ENCODE results near the gene HAUS1.
"Not testable (repeated sequence)": the region's sequence is repeated elsewhere in the genome, so short reads cannot be mapped to it uniquely, and the experiment has no call there.

Gene HAUS1

DNA sequence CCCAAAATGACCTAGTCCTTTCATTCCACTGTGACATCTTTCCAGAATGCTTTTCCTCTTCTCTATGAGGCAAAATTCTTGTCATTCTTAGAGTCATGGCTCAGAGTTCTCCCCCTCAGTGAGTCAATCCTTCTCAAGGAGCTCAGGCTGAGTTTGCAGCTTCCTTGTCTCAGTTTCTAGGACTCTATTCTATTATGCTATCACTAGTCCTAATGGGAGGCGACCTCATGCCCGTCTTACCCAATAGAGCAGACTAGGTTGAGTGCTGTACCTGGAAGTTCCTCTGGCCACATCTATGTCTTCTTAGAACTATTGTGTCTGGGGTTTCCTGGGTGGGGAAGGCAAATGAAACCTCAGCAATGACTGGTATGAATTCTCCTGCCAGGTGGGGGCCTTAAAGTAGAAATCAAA, 51.5 kb downstream of the HAUS1 start:
- no peak overlapping the region for H3K4me3 ChIP-seq (ENCODE audit: low read length)
- TF ChIP-seq, protein P1, sequence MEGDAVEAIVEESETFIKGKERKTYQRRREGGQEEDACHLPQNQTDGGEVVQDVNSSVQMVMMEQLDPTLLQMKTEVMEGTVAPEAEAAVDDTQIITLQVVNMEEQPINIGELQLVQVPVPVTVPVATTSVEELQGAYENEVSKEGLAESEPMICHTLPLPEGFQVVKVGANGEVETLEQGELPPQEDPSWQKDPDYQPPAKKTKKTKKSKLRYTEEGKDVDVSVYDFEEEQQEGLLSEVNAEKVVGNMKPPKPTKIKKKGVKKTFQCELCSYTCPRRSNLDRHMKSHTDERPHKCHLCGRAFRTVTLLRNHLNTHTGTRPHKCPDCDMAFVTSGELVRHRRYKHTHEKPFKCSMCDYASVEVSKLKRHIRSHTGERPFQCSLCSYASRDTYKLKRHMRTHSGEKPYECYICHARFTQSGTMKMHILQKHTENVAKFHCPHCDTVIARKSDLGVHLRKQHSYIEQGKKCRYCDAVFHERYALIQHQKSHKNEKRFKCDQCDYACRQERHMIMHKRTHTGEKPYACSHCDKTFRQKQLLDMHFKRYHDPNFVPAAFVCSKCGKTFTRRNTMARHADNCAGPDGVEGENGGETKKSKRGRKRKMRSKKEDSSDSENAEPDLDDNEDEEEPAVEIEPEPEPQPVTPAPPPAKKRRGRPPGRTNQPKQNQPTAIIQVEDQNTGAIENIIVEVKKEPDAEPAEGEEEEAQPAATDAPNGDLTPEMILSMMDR (IDR thresholded peaks at IDR 0.05; ENCODE audit: insufficient read depth, low read depth, low read length, missing control alignments), result no peak
- peak; percentile 87 for DNase-seq (ENCODE audit: low read depth)

DNA sequence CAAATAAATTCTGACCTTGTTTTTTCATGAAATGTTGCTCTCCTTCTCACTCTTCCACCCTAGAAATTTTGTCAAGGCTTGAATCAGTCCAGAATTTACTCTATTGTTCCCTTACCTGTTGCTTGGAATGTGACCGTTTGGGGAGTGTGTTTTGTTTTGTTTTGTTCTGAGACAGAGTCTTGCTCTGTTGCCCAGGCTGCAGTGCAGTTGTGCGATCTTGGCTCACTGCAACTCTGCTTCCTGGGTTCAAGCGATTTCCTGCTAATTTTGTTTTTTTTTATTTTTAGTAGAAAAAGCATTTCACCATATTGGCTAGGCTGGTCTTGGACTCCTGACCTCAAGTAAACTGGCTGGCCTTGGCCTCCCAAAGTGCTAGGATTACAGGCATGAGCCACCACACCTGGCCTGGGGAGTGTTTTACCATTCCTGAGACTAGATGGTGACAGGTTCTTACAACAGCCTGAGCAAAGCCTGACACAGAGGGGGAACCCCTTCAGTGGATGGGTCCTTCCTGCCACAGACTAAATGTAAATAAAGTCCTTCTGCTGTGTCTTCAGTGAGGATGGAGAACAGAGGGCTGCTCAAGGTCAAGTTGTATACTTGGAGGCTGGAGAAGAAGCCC, 52.0 kb downstream of the HAUS1 start:
- DNase-seq (ENCODE audit: low read depth), result no peak
- no peak overlapping the region for H3K4me3 ChIP-seq (ENCODE audit: low read length)
- TF ChIP-seq, protein P1 (IDR thresholded peaks at IDR 0.05; ENCODE audit: insufficient read depth, low read depth, low read length, missing control alignments), result no peak

DNA sequence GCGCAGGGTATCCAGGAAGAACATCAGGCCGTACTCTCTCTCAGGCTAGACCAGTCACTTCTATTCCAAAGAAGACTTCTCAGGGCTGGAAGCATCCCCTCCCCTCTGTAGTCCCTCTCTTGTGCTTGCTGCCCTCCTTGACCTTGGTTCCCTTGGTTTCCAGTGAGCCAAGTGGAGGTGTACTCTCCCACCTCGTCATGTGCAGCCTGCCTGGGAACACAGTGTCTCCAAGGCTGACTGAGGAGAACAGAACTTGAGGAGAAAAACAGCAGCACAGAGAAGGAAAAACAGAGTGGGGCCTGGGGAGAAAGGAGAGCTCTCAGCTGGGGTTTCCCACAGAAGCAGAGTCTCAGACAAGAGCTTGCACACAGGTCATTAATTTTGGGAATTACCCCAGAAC, 52.7 kb downstream of the HAUS1 start:
- H3K4me3 ChIP-seq (ENCODE audit: low read length), result no peak overlapping the region
- TF ChIP-seq, protein P1 (IDR thresholded peaks at IDR 0.05; ENCODE audit: insufficient read depth, low read depth, low read length, missing control alignments), result no peak
- no peak for DNase-seq (ENCODE audit: low read depth)

DNA sequence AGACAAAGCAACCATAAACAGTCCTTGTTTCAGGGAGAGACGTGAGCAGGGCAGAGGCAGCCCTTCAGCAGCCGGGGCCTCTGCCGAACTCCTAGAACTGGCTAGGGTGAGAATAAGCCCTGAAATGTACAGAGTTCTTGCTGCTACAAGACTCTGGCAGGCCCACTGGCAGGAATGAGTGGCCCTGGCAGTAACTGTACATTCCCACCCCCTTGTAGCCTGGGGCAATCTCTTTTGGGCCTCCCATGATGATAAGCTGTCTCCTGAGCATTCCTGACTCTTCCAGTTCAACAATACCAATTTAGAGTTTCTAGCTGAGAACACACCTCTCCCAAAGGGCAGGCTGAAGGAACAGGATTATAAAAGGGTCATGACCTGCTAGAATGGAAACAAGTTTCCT, 54.3 kb downstream of the HAUS1 start:
- peak; percentile 92 for DNase-seq (ENCODE audit: low read depth)
- TF ChIP-seq, protein P1 (IDR thresholded peaks at IDR 0.05; ENCODE audit: insufficient read depth, low read depth, low read length, missing control alignments), result no peak
- no peak overlapping the region for H3K4me3 ChIP-seq (ENCODE audit: low read length)

DNA sequence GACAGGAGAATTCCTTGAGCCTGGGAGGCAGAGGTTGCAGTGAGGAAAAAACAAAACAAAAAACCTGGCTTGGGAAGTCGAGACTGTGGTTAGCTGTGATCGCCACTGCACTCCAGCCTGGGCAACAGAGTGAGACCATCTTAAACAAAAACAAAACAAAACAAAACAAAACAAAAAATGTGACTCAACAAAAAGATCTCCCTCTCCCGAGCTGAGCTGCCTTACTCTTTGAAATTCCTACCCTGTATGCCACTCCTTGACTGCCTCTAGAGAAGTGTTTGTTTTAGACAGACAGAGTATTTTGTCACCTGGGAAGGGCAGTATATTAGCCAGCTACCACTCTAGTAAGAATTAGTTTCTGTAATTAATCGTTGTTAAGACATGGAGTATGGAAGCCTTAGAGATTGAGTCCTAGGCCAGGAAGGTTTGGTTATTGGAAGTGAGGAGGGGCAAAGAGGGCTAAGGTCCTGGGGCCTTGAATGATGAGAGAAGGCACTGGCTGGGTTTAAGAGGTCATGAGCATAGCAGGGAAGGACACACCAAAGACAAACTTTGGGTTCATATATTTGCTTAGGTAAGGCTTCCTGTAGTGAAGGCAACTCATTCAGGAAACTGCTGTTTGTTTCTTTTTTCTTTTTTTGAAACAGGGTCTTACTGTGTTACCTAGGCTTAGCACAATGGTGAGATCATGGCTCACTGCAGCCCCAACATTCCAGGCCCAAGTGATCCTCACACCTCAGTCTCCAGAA, 56.0 kb downstream of the HAUS1 start:
- no peak for DNase-seq (ENCODE audit: low read depth)
- no peak overlapping the region for H3K4me3 ChIP-seq (ENCODE audit: low read length)
- TF ChIP-seq, protein P1 (IDR thresholded peaks at IDR 0.05; ENCODE audit: insufficient read depth, low read depth, low read length, missing control alignments), result no peak

DNA sequence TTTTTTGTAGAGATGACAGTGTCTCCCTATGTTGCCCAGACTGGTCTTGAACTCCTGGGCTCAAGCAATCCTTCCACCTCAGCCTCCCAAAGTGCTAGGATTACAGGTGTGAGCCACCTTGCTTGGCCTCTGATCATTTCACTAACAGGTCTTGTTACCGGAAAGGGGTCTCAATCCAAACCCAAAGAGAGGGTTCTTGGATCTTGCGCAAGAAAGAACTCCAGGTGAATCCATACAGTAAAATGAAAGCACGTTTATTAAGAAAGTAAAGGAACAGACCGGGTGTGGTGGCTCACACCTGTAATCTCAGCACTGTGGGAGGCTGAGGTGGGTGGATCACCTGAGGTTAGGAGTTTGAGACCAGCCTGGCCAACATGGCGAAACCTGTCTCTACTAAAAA, 56.7 kb downstream of the HAUS1 start:
- not testable (repeated sequence) for DNase-seq (ENCODE audit: low read depth); H3K4me3 ChIP-seq (ENCODE audit: low read length)

DNA sequence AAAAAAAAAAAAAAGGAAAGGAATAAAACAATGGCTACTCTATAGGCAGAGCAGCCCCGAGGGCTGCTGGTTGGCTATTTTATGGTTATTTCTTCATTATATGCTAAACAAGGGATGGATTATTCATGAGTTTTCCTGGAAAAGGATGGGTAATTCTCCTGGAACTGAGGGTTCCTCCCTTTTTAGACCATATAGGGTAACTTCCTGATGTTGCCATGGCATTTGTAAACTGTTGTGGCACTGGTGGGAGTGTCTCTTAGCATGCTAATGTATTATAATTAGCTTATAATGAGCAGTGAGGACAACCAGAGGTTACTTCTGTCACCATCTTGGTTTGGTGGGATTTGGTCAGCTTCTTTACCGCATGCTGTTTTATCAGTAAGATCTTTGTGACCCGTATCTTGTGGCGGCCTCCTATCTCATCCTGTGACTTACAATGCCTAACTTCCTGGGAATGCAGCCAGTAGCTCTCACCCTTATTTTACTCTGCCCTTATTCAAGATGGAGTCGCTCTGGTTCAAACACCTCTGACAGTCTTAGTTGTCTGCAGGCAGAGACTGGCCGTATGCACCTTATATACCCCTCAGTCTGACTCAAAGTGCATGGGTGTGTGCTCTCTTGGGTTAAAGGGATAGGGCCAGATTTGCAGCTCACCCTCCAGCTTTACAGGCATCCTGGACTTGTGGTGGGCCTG, 57.7 kb downstream of the HAUS1 start:
- no peak for DNase-seq (ENCODE audit: low read depth)
- TF ChIP-seq, protein P1 (IDR thresholded peaks at IDR 0.05; ENCODE audit: insufficient read depth, low read depth, low read length, missing control alignments), result no peak
- H3K4me3 ChIP-seq (ENCODE audit: low read length), result no peak overlapping the region

All from epithelial cell of esophagus (primary cell).